ENCODE measurements around the gene DTX1. TPM values are rescaled to one million over a fixed set of nuclear protein-coding genes. Genes with fewer than 3 reads are reported as not detected.

DTX1 gene
- polyA plus RNA-seq, 1 donor (not counting 4 experiments of a cell fraction or from before 2014, with no cell fraction given): not detected

DNA sequence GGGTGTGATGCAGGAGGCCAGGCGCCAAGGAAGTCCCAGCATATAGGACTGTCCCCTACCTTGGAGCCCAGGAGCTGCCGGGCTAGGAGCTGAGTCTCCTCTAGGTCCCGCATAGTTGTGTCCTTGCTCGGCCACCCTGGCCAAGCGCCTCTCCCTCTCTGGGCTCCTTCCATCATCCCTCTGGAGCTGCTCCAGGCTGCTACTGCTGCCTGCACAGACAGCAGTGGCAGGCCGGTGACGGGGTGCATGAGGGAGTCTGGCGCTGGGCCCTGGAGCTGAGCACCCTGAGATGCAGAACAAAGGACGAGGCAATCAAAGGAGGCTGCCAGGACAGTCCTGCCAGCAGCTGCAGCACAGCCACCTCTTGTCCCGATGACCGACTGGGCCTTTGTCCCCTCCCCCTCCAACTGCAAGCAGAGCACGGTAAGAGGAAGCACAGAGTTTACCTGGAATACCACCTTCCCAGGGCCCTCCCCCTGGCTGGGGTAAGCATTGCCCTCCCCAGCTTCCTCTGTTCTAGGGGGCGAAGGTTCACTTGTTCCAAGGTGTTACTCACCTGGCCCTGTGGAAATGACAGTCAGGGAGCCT, 10.4 kb downstream of the DTX1 start:
- Histone ChIP-seq H2AFZ (ENCODE audit: control insufficient read depth, low read length) (no peak overlapping the region), H3K79me2 (ENCODE audit: control insufficient read depth, insufficient read depth, low read length) (no peaks in the 10 kb centered on the region), H3K4me3 (ENCODE audit: control insufficient read depth in 2 of 3, extremely low read depth in 1 of 3, insufficient read depth in 2 of 3, low read depth in 1 of 3, low read length in 3 of 3) (no peak overlapping the region), H3K9ac (ENCODE audit: control insufficient read depth, extremely low read depth, insufficient read depth, low read length) (no peak overlapping the region), H3K36me3 (ENCODE audit: control insufficient read depth in 2 of 2, extremely low read depth in 1 of 2, insufficient read depth in 2 of 2, low read length in 2 of 2) (no peaks in the 10 kb centered on the region), H3K4me1 (ENCODE audit: control insufficient read depth, extremely low read depth, insufficient read depth, low read length) (no peaks in the 10 kb centered on the region), H3K27me3 (ENCODE audit: control insufficient read depth, extremely low read depth, insufficient read depth, low read length) (peaks cover 18% of the 10 kb centered on the region), H4K20me1 (ENCODE audit: control insufficient read depth, extremely low read depth, insufficient read depth, low read length) (no peaks in the 10 kb centered on the region), H3K9me1 (ENCODE audit: control insufficient read depth, extremely low read depth, insufficient read depth, low read length) (no peaks in the 10 kb centered on the region), H3K4me2 (ENCODE audit: control insufficient read depth, extremely low read depth, insufficient read depth, low read depth, low read length) (no peak overlapping the region), H3K9me3 (ENCODE audit: control insufficient read depth, low read depth, low read length) (no peaks in the 10 kb centered on the region), H3K27ac (ENCODE audit: control insufficient read depth, insufficient read depth, low read length) (no peak overlapping the region)
- DNase-seq (ENCODE audit: low read depth, low spot score) (no peak), FAIRE-seq (no peak)
- dilution Hi-C loops (cut with MboI; ENCODE audit: extremely low pct_ligation_motif_present, low sequenced_read_pairs): loop anchor here (25.0 kb wide), 1 partner anchor 95 kb away; no protein-coding TSS in a partner anchor
- no peak for TF ChIP-seq EZH2 (IDR thresholded peaks at IDR 0.05; ENCODE audit: low read length)
- TF ChIP-seq, protein P1, sequence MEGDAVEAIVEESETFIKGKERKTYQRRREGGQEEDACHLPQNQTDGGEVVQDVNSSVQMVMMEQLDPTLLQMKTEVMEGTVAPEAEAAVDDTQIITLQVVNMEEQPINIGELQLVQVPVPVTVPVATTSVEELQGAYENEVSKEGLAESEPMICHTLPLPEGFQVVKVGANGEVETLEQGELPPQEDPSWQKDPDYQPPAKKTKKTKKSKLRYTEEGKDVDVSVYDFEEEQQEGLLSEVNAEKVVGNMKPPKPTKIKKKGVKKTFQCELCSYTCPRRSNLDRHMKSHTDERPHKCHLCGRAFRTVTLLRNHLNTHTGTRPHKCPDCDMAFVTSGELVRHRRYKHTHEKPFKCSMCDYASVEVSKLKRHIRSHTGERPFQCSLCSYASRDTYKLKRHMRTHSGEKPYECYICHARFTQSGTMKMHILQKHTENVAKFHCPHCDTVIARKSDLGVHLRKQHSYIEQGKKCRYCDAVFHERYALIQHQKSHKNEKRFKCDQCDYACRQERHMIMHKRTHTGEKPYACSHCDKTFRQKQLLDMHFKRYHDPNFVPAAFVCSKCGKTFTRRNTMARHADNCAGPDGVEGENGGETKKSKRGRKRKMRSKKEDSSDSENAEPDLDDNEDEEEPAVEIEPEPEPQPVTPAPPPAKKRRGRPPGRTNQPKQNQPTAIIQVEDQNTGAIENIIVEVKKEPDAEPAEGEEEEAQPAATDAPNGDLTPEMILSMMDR (optimal IDR thresholded peaks at IDR 0.05 in 1 of 3, IDR thresholded peaks at IDR 0.05 in 1 of 3, conservative IDR thresholded peaks at IDR 0.05 in 1 of 3; ENCODE audit: extremely low read depth in 1 of 3, insufficient read depth in 2 of 3, low read length in 3 of 3): no peak

DNA sequence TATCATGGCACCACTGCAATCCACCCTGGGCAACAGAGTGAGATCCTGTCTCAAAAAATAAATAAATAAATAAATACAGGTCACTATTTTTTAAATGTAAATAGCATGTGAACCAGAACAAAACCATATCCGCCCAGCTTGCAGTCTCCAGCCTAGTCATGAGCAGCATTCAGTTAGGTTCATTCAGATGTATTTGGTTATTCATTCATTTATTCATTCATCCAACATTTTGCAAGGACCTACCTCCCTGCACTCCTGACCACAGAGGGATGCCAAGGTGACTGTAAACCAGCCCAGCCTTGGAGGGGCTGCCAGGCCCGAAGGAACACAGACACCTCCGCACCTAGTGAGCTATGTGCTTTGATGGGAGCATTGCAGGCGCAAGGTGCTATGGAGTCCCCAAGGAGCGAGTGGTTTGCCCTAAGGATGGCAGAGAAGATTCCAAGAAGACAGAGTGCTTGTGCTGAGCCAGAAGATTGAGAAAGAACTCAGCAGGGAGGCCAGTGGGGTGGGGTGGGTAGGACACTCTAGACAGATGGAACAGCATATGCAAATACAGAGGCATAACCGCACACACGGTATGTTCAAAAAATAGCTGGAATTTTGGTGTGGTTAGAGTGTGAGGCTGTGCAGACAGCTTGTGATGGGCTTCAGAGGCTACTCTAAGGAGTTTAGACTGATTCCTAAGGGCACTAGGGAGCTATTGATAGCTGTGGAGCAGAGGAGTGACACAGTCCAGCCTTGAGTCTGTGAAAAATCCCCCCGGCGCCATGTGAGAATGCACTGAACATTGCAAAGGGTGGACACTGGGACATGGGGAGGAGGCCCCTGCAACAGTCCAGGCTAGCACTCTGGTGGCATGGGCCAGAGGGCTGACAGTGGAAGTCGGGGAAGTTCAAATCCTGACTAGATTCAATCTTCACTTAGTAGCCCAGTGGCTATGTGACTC, 11.7 kb downstream of the DTX1 start:
- no peak for TF ChIP-seq EZH2 (IDR thresholded peaks at IDR 0.05; ENCODE audit: low read length)
- TF ChIP-seq, protein P1 (optimal IDR thresholded peaks at IDR 0.05 in 1 of 3, IDR thresholded peaks at IDR 0.05 in 1 of 3, conservative IDR thresholded peaks at IDR 0.05 in 1 of 3; ENCODE audit: extremely low read depth in 1 of 3, insufficient read depth in 2 of 3, low read length in 3 of 3): no peak
- FAIRE-seq: no peak
- H3K36me3 ChIP-seq (ENCODE audit: control insufficient read depth in 2 of 2, extremely low read depth in 1 of 2, insufficient read depth in 2 of 2, low read length in 2 of 2): no peaks in the 10 kb centered on the region

More for the DNA sequence above, 11.7 kb downstream of the DTX1 start:
- no peak overlapping the region for H3K4me2 ChIP-seq (ENCODE audit: control insufficient read depth, extremely low read depth, insufficient read depth, low read depth, low read length)
- no peak overlapping the region for H2AFZ ChIP-seq (ENCODE audit: control insufficient read depth, low read length)
- no peaks in the 10 kb centered on the region for H3K79me2 ChIP-seq (ENCODE audit: control insufficient read depth, insufficient read depth, low read length)
- H3K4me3 ChIP-seq (ENCODE audit: control insufficient read depth in 2 of 3, extremely low read depth in 1 of 3, insufficient read depth in 2 of 3, low read depth in 1 of 3, low read length in 3 of 3): no peak overlapping the region
- no peaks in the 10 kb centered on the region for H4K20me1 ChIP-seq (ENCODE audit: control insufficient read depth, extremely low read depth, insufficient read depth, low read length)
- H3K4me1 ChIP-seq (ENCODE audit: control insufficient read depth, extremely low read depth, insufficient read depth, low read length): no peaks in the 10 kb centered on the region
- H3K9me3 ChIP-seq (ENCODE audit: control insufficient read depth, low read depth, low read length): no peaks in the 10 kb centered on the region
- no peak overlapping the region for H3K9ac ChIP-seq (ENCODE audit: control insufficient read depth, extremely low read depth, insufficient read depth, low read length)
- peaks cover 15% of the 10 kb centered on the region for H3K27me3 ChIP-seq (ENCODE audit: control insufficient read depth, extremely low read depth, insufficient read depth, low read length)
- DNase-seq (ENCODE audit: low read depth, low spot score): no peak
- H3K27ac ChIP-seq (ENCODE audit: control insufficient read depth, insufficient read depth, low read length): no peak overlapping the region
- dilution Hi-C loops (cut with MboI; ENCODE audit: extremely low pct_ligation_motif_present, low sequenced_read_pairs): loop anchor here (25.0 kb wide), 1 partner anchor 94 kb away; no protein-coding TSS in a partner anchor
- no peaks in the 10 kb centered on the region for H3K9me1 ChIP-seq (ENCODE audit: control insufficient read depth, extremely low read depth, insufficient read depth, low read length)

Data from keratinocyte (primary cell).